Measurements from ENCODE around the gene TM2D3. TPM values are rescaled to one million over a fixed set of nuclear protein-coding genes. Genes with fewer than 3 reads are reported as not detected.

TM2D3 gene
- total and polyA plus RNA-seq, 2 experiments from 2014 or later: 49.0 to 58.3 TPM

DNA sequence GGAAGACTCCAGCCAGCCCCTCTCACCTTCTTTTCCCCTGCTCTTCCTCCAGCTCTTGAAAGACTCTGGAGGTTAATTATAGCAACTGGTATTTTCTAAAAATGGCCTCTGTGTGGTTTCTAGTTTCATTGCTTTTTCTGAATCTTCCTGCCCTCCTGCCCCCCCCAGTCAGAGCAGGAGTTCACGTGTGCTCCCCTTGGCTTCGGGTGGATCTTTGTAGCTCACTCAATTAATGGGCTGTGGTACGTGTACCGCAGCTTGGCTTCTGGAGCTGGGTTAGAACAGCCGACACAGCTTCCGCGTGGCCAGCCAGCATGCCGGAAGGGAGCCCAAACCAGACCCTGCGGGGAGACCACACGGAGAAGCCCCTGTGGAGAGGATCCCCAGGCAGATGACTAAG, 31.5 kb downstream of the TM2D3 start:
- no peak overlapping the region for H2AFZ ChIP-seq
- no peaks in the 10 kb centered on the region for H3K27me3 ChIP-seq (replicated peaks; ENCODE audit: insufficient read depth)
- H3K79me2 ChIP-seq (ENCODE audit: insufficient read depth): no peaks in the 10 kb centered on the region
- in situ Hi-C loops (cut with MboI): no loop called here
- 82 to 86% methylated on average over 10 of the region's 10 CpGs for WGBS, 2 experiments (ENCODE audit: low coverage in 1 of 2, low lambda C conversion rate in 2 of 2, missing lambda C conversion rate in 2 of 2)
- no peak overlapping the region for H3K27ac ChIP-seq
- no peak for TF ChIP-seq EZH2 (IDR thresholded peaks at IDR 0.05; ENCODE audit: insufficient read depth, poor library complexity, severe bottlenecking)
- no peak for TF ChIP-seq EZH2phosphoT487 (IDR thresholded peaks at IDR 0.05; ENCODE audit: insufficient read depth, low read depth)
- no peak overlapping the region for H3K4me2 ChIP-seq (ENCODE audit: unreplicated experiment)
- peaks cover 11% of the 10 kb centered on the region for H3K4me1 ChIP-seq (ENCODE audit: insufficient read depth)
- no peaks in the 10 kb centered on the region for H3K36me3 ChIP-seq (ENCODE audit: low read depth)
- no peak overlapping the region for H3K9ac ChIP-seq
- H4K20me1 ChIP-seq (ENCODE audit: insufficient read depth): no peaks in the 10 kb centered on the region
- no peaks in the 10 kb centered on the region for H3K9me3 ChIP-seq (ENCODE audit: low read depth)
- H3K9me2 ChIP-seq (ENCODE audit: insufficient read depth): no peaks in the 10 kb centered on the region
- H3F3A ChIP-seq (ENCODE audit: insufficient read depth): no peaks in the 10 kb centered on the region
- no peak for DNase-seq
- no peak overlapping the region for H3K4me3 ChIP-seq

DNA sequence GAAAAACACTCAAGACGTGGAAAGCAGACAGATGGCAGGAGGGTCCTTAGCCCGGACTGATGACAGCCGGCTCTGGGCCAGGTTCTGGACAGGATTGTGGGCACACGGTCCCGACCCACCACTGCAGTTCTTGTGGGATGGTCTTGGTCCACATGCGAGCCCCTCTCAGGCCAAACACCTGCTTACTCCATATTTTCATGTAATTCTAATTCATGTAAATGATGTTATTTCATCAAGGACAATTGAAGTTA, 32.6 kb downstream of the TM2D3 start:
- Histone ChIP-seq H2AFZ (no peak overlapping the region), H3K27ac (no peak overlapping the region), H3K9me2 (ENCODE audit: insufficient read depth) (no peaks in the 10 kb centered on the region), H4K20me1 (ENCODE audit: insufficient read depth) (no peaks in the 10 kb centered on the region), H3K79me2 (ENCODE audit: insufficient read depth) (no peaks in the 10 kb centered on the region), H3F3A (ENCODE audit: insufficient read depth) (no peaks in the 10 kb centered on the region), H3K9me3 (ENCODE audit: low read depth) (no peaks in the 10 kb centered on the region), H3K9ac (no peak overlapping the region), H3K4me3 (no peak overlapping the region), H3K4me1 (ENCODE audit: insufficient read depth) (peaks cover 11% of the 10 kb centered on the region), H3K36me3 (ENCODE audit: low read depth) (no peaks in the 10 kb centered on the region), H3K27me3 (replicated peaks; ENCODE audit: insufficient read depth) (no peaks in the 10 kb centered on the region), H3K4me2 (ENCODE audit: unreplicated experiment) (no peak overlapping the region)
- WGBS, 2 experiments (ENCODE audit: low coverage in 1 of 2, low lambda C conversion rate in 2 of 2, missing lambda C conversion rate in 2 of 2): 81 to 86% methylated on average over 6 of the region's 6 CpGs
- in situ Hi-C loops (cut with MboI): no loop called here
- no peak for TF ChIP-seq EZH2 (IDR thresholded peaks at IDR 0.05; ENCODE audit: insufficient read depth, poor library complexity, severe bottlenecking)
- no peak for DNase-seq

DNA sequence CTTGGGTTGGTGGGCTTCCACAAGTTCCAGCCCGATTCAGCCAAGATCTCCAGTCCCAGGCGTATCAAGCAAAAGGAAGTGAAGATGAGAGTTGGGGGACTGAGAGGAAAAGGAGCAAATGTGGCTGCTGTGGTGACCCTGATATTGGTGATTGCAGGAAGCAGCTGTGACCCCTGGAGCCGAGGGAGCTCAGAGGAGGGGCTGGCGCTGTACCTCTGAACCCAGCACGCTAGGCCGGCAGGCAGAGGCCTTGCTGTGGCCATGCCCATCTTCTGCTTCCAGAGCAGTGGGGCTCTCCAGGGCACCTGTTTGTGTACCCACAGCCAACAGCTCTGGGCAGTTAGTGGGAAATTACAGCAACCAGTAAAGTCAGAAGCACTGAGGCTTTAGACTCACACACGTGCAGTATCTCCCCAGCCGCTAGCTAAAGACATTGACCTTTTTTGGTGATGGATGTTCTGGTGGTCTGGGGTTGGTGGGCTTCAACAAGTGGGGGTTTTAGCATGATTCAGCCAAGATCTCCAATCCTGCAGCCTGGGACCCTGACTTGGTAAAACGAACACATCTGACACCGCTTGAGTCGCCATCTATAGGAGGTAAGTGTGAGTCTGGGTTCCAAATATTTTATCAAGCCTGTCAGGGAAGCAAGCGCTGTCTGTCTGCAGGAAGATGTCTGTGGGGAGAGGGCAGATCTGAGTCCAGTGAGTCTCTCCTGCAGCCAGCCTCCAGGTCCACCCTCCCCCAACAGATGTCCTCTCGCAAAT, 33.1 kb downstream of the TM2D3 start:
- H3K27ac ChIP-seq: no peak overlapping the region
- no peak overlapping the region for H3K4me2 ChIP-seq (ENCODE audit: unreplicated experiment)
- no peak for DNase-seq
- 89 to 94% methylated on average over 13 of the region's 13 CpGs for WGBS, 2 experiments (ENCODE audit: low coverage in 1 of 2, low lambda C conversion rate in 2 of 2, missing lambda C conversion rate in 2 of 2)
- no peaks in the 10 kb centered on the region for H3K27me3 ChIP-seq (replicated peaks; ENCODE audit: insufficient read depth)
- H3K4me3 ChIP-seq: no peak overlapping the region
- peaks cover 11% of the 10 kb centered on the region for H3K4me1 ChIP-seq (ENCODE audit: insufficient read depth)
- H2AFZ ChIP-seq: no peak overlapping the region
- no peak overlapping the region for H3K9ac ChIP-seq
- in situ Hi-C loops (cut with MboI): no loop called here
- H4K20me1 ChIP-seq (ENCODE audit: insufficient read depth): no peaks in the 10 kb centered on the region
- no peaks in the 10 kb centered on the region for H3F3A ChIP-seq (ENCODE audit: insufficient read depth)
- TF ChIP-seq EZH2 (IDR thresholded peaks at IDR 0.05; ENCODE audit: insufficient read depth, poor library complexity, severe bottlenecking): no peak
- no peak for TF ChIP-seq EZH2phosphoT487 (IDR thresholded peaks at IDR 0.05; ENCODE audit: insufficient read depth, low read depth)
- no peaks in the 10 kb centered on the region for H3K79me2 ChIP-seq (ENCODE audit: insufficient read depth)
- H3K9me3 ChIP-seq (ENCODE audit: low read depth): no peaks in the 10 kb centered on the region
- H3K36me3 ChIP-seq (ENCODE audit: low read depth): no peaks in the 10 kb centered on the region
- H3K9me2 ChIP-seq (ENCODE audit: insufficient read depth): no peaks in the 10 kb centered on the region

DNA sequence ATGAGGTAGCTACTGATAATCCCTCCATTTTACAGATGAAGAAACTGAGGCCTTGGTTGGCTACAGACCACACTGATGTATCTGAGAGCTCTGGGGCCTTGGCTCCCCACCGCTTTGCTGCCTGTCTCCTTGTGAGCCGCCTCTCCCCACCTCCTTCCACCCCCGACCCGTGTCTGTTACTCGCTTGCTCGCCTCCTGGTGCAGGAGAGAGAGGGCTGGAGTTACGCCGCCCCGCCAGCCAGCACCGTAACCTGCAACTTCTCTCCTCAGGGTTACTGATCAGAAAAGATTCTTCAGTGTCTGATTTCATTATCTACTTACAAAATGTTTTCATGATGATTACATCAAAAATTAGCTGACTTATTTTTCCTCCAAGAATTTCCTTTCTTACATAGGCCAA, 34.1 kb downstream of the TM2D3 start:
- no peak overlapping the region for H3K9ac ChIP-seq
- no peaks in the 10 kb centered on the region for H3K27me3 ChIP-seq (replicated peaks; ENCODE audit: insufficient read depth)
- H3K4me1 ChIP-seq (ENCODE audit: insufficient read depth): peaks cover 11% of the 10 kb centered on the region
- no peak overlapping the region for H3K4me3 ChIP-seq
- no peaks in the 10 kb centered on the region for H3K9me2 ChIP-seq (ENCODE audit: insufficient read depth)
- DNase-seq: no peak
- no peaks in the 10 kb centered on the region for H3F3A ChIP-seq (ENCODE audit: insufficient read depth)
- TF ChIP-seq EZH2phosphoT487 (IDR thresholded peaks at IDR 0.05; ENCODE audit: insufficient read depth, low read depth) (no peak), EZH2 (IDR thresholded peaks at IDR 0.05; ENCODE audit: insufficient read depth, poor library complexity, severe bottlenecking) (no peak)
- no peaks in the 10 kb centered on the region for H3K36me3 ChIP-seq (ENCODE audit: low read depth)
- H4K20me1 ChIP-seq (ENCODE audit: insufficient read depth): no peaks in the 10 kb centered on the region
- H3K27ac ChIP-seq: no peak overlapping the region
- H3K9me3 ChIP-seq (ENCODE audit: low read depth): no peaks in the 10 kb centered on the region
- no peaks in the 10 kb centered on the region for H3K79me2 ChIP-seq (ENCODE audit: insufficient read depth)
- in situ Hi-C loops (cut with MboI): no loop called here
- WGBS, 2 experiments (ENCODE audit: low coverage in 1 of 2, low lambda C conversion rate in 2 of 2, missing lambda C conversion rate in 2 of 2): 98% methylated on average over 10 of the region's 10 CpGs
- no peak overlapping the region for H3K4me2 ChIP-seq (ENCODE audit: unreplicated experiment)
- H2AFZ ChIP-seq: no peak overlapping the region

Data from GM23248 (cell line).